Glomerular endothelial cell (primary cell): ENCODE measurements around the gene INAFM2. TPM values are rescaled to one million over a fixed set of nuclear protein-coding genes. Genes with fewer than 3 reads are reported as not detected.

Source experiments
- DNase-seq: peaks from one replicate; pipeline ENCODE4 v3.0.0-alpha.2; 2011; ENCODE audit warnings: low read depth, low spot score; ENCODE audit errors: extremely low read depth
- total RNA-seq: library from RNA; depleted of rRNA; stranded (reverse); fragments of >200 nt; gene quantifications from 2 replicates; pipeline ENCODE4 v1.2.3, GENCODE V29; 2015

INAFM2 gene
- total RNA-seq, 1 donor from 2014 or later: 20.7 TPM

GRCh38 chr15:40340740-40341400, 17.4 kb downstream of the INAFM2 start, which contains the start of gene CCDC9B:
Gene CCDC9B, minus strand, starts transcription at chr15:40340939. Its CDS starts 120 bp downstream, at chr15:40340819.
- no peak for DNase-seq

- no peak for DNase-seq
Measured at GRCh38 chr15:40342416-40343320, 19.2 kb downstream of the INAFM2 start.

GRCh38 chr15:40343512-40343911, 20.0 kb downstream of the INAFM2 start:
- DNase-seq: peak; percentile 86

- DNase-seq: no peak
Measured at GRCh38 chr15:40344217-40344616, 20.7 kb downstream of the INAFM2 start.

- no peak for DNase-seq
Measured at GRCh38 chr15:40344631-40345120, 21.2 kb downstream of the INAFM2 start.

GRCh38 chr15:40345225-40345866, 21.9 kb downstream of the INAFM2 start:
- no peak for DNase-seq

- no peak for DNase-seq
Measured at GRCh38 chr15:40345867-40346578, 22.5 kb downstream of the INAFM2 start.

GRCh38 chr15:40346579-40347558, 23.4 kb downstream of the INAFM2 start:
- DNase-seq: no peak

GRCh38 chr15:40347559-40348473, 24.3 kb downstream of the INAFM2 start:
- DNase-seq: no peak

GRCh38 chr15:40348474-40348870, 25.0 kb downstream of the INAFM2 start:
- DNase-seq: no peak

- no peak for DNase-seq
Measured at GRCh38 chr15:40349163-40349562, 25.7 kb downstream of the INAFM2 start.

GRCh38 chr15:40352281-40352901, 28.9 kb downstream of the INAFM2 start:
- no peak for DNase-seq

- DNase-seq: no peak
Measured at GRCh38 chr15:40353697-40354096, 30.2 kb downstream of the INAFM2 start.

- DNase-seq: no peak
Measured at GRCh38 chr15:40354408-40355171, 31.1 kb downstream of the INAFM2 start.

GRCh38 chr15:40355976-40356585, 32.6 kb downstream of the INAFM2 start:
- DNase-seq: no peak

GRCh38 chr15:40357246-40357645, 33.8 kb downstream of the INAFM2 start:
- DNase-seq: no peak
